Measurements from ENCODE around the gene SRP14.

DNA sequence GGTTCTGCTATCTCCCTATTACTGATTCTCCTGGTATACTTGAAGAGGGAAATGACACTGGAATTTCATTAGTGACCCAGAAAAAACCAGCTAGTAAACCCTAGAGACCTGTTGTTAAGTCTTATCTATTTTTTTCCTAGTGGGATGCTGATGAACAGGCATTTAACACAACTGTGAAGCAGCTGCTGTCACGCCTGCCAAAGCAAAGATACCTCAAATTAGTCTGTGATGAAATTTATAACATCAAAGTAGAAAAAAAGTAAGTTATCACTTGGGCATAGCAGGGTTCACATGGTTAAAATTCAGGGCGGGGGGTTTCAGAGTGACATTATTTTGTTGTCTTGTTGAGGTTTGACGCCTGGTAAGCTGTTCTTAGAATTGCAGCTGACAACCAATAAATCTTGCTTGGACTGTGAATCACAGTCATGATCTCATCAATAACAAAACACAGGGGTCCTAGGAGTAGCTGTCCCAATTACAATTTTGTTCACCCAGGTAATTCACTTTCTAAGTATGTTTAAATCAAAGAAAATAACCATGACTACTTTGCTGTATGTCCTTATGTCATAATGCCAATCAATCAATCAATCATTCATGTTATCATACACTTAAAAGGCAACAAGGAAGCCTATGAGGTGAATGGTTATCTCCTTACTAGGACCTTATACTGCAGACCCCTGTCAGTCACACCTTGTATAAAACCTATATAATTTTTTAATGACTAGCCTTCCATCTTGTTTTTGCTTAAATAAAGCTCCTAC, 4.6 kb downstream of the SRP14 start:
- TF ChIP-seq, protein P1, sequence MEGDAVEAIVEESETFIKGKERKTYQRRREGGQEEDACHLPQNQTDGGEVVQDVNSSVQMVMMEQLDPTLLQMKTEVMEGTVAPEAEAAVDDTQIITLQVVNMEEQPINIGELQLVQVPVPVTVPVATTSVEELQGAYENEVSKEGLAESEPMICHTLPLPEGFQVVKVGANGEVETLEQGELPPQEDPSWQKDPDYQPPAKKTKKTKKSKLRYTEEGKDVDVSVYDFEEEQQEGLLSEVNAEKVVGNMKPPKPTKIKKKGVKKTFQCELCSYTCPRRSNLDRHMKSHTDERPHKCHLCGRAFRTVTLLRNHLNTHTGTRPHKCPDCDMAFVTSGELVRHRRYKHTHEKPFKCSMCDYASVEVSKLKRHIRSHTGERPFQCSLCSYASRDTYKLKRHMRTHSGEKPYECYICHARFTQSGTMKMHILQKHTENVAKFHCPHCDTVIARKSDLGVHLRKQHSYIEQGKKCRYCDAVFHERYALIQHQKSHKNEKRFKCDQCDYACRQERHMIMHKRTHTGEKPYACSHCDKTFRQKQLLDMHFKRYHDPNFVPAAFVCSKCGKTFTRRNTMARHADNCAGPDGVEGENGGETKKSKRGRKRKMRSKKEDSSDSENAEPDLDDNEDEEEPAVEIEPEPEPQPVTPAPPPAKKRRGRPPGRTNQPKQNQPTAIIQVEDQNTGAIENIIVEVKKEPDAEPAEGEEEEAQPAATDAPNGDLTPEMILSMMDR (IDR thresholded peaks at IDR 0.05): no peak
- TF ChIP-seq POLR2A (IDR thresholded peaks at IDR 0.05): no peak
